GM19397 (cell line): ENCODE data around the gene TTC3.

Source experiments
- ATAC-seq: cut with Tn5 transposase; IDR thresholded peaks from one replicate; pipeline ENCODE4 v1.9.1; 2021; ENCODE audit warnings: mild to moderate bottlenecking, moderate library complexity; ENCODE audit not compliant: unreplicated experiment

The TTC3 gene

DNA sequence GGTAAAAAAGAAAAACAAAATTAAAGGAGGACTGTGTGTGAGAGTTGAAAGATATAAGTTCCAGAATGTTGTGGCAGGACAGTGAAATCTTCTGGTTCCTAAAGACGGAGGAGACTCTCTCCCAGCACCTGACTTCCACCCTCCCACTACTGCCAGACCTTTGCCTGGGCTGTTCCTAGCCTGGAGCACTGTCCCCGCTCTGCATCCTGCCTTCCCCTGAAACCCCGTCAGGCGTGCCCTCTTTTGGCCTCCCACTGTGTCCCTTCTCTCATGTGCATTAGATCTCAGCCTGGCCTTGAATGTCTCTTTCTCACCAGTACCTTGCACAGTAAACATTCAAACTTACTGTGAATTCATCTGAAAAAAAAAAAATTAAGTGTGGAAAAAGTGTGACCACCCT, 120.0 kb downstream of the TTC3 start:
- no peak for ATAC-seq

DNA sequence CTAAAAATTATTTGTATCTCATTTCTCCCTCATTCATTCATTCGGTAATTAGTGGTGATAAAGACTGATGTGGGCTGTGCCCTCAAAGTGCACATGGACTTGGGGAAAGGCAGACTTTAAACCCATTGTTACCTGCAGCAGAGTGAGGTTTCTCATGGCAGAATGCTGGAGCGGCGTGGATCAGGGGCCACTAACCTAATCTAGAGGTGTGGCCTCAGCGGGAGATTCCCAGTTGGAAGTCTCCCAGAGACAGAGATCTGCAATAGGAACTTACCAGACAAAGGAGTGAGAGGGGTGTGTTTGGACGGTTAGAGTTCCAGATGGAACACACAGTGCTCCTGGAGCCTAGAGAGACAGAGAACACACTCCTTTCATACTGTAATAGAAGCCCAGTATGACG, 120.6 kb downstream of the TTC3 start:
- ATAC-seq, result no peak

DNA sequence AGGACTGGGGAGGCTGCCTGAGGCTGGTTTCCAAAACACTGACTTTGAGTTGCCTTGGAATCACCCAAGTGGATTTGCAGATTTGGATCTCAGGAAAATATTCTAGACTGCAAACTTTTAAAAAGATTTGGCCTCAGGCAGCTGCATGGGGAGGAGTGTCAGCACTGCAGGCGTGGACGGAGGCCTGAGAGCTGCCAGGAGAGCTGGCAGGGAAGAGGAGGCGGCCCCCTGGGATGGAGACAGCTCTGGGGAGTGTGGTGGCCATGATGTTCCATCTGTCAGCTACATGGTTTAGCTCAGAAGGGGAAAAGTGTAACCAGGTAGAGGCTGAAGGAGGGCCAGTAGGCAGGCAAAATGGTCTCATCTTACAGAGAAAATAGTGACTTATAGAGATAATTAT, 122.0 kb downstream of the TTC3 start:
- ATAC-seq, result no peak

DNA sequence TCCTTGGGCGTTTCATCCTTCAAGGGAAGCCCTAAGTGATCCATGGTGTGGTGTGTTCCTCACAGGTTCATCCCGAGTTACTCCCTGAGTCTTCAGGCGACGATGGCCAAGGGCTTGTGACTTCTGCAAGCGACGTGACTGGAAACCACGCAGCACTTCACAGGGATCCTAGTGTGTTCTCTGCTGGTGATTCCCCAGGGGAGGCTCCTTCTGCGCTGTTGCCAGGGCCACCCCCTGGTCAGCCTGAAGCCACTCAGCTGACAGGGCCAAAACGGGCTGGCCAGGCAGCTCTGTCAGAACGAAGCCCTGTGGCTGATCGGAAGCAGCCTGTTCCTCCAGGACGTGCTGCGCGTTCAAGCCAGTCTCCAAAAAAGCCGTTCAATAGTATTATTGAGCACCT, 122.6 kb downstream of the TTC3 start:
- ATAC-seq, result no peak

DNA sequence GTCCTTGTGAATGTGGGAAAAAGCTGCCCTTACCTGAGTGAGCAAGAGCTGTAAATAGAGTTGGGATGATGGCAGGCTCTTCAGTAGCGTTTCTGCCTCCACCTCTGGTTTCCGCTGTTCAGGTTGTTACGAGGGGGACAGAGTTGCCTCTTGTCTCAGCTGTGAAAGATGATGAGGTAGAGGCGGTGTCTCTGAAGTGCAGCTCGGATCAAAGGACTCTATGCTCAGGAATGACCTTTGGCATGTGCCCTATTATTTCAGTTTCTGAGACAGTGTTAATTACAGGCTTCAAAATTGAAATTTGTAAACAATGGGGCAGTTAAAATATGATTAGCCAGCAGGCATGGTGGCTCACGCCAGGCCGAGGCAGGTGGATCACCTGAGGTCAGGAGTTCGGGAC, 123.8 kb downstream of the TTC3 start:
- no peak for ATAC-seq

DNA sequence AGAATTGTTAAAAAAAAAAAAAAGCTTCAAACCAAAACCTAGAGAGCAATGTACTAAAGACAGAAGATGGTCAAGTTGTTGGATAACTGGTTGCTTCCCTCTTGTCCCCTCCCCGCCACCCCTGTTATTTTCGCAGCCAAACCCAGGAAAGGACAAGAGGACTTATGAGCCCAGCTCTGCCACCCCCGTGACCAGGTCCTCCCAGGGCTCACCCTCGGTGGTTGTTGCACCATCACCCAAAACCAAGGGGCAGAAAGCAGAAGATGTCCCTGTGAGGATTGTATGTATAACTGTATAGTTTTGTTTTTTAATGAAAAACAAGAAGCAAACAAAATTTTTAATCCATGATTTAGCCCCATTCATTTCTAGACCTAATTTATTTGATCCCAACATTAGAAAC, 124.7 kb downstream of the TTC3 start:
- ATAC-seq, result no peak

DNA sequence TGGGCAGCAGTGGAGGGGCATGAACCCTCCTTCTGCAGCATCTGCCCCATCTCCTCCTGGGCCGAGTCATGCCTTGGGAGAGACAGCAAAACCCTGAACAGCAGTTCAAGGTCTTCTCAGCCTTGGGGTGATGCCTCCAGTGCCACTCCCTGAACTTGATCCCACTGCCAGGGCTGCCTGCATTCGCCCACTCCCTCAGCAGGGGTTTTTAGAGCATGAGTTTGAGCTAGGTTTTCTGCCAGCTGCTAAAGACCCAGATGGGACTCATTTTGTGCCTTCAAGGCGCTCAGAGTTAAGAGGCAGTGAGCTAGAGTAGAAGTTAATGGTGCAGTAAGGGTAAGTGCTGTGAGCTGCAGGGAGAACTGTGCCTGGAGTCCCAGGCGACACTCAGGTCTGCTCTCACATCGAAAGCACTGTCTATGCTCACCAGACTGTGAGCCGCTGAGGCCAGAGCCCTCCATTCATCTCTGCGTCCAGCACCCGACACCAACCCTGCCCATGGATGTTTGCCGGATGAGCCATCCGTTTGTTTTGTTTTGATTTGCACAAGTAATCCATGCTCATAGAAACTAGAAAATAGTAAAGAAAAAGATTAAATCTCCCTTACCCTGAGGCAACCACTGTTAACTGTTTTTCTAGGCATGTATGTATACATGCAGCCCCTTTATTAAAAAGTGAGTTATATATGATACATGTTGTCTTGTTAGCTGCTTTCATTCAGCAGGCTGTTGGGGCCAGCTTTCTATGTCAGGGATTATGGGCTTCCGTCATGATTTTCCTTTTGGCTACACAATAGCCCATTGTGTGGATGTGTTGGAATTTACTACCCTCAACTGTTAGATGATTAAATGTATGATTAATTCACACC, 126.2 kb downstream of the TTC3 start:
- no peak for ATAC-seq

DNA sequence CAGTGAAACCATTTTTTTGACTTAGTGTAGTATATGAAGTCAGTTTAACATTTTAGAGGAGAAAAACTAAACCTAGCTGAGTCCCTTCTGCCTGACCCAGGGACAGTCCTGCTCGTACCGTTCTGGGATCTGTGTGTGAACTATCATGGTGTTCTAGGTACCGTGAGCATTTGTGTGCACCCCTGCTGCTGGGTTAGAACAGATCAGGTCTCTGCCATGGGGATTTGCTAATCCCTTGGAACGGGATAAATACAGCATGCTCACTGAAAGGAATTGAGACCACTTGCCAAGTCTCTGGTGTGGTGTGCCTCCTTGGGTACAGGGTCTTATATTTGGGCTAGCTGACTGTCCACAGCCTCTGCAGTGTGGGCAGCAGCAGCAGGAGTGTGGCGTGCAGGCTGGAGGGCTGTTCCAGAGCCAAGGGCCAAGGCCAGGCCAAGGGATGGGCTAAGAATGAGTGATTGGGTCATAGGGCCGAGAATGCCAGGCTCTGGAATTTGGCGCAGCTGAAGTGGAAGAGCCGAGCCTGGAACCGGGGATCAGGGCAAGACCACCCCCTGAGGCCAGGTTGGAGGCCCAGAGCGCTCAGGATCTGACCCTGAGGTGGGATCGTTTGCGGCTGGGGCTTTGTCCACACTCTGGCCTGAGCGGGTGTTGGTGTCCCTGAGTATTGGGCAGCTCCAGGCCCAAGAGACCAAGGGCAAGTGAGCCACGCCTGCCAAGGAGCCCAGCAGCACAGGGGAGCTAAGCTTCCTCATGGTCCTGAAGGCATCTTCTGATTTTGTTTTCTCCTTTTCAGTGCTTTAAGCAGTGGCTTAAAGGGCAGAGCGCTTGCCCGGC, 127.8 kb downstream of the TTC3 start:
- ATAC-seq, result no peak

DNA sequence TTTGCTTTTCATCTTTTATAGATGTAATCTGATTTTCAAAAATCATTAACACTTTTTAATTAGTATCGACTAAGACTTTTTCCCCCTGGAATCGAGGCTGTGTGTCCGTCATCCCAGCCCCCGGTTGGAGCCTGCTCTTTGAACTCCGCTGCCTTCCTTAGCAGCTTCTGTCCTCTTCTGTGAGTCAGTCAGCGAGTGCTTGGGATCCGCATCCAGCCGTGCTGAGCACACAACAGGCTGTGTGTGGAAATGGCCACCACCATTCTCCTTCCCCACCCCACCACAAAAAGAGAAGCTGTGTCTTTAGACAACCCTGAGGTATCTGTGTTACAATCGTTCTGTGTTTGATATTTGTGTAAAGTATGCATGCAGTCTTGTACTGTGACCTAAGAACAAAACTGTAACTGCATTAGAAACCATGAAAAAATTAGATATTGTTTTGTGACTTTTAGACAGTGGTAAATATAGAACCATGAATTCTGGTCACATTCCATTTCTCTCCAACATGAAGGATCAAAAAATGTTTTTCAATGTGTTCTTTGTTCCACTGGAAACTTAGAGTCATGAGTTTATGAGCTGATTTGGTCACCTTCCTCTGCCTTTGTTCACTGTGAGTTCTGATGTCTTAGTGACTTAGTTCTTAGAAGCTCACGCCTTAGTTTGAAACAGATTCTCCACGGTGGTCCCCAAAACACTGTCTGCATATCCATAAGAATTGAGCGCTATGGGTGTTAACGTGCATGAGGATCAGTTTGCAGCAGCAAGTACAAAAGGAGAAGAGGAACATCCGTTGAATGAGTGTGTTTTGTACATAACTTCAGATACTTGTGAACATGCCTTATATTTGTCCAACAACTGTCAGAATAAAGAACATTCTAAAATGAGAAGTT, 129.4 kb downstream of the TTC3 start:
- no peak for ATAC-seq

DNA sequence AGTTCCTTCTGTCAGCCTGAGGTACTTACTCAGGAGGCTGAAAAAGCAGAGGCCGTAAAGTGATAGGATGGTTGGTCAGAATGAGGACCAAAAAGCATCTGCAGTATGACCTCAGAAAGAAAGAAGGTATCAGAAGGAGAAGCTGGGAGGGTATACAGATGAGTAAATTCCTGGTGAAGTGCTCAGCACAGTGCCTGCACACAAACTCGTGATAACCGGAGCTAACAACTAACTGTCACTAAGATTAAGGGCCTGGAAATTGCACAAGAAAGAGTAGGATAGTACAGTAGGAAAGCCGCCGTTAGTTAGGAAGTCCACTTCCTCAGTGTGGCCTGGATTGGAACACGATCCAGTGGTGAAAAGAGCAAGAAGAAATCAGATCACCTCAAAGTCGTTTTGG, 131.5 kb downstream of the TTC3 start:
- no peak for ATAC-seq

DNA sequence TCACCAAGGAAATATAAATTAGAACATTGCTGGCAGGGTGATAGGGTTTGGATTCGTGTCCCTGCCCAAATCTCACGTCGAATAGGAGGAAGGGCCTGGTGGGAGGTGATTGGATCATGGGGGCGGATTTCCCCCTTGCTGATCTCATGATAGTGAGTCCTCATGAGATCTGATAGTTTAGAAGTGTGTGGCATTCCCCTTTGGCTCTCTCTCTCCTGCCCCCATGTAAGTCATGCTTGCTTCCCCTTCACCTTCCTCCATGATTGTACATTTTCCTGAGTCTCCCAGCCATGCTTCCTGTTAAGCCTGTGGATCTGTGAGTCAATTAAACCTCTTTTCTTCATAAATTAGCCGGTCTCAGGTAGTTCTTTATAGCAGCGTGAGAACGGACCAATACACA, 133.4 kb downstream of the TTC3 start:
- no peak for ATAC-seq

DNA sequence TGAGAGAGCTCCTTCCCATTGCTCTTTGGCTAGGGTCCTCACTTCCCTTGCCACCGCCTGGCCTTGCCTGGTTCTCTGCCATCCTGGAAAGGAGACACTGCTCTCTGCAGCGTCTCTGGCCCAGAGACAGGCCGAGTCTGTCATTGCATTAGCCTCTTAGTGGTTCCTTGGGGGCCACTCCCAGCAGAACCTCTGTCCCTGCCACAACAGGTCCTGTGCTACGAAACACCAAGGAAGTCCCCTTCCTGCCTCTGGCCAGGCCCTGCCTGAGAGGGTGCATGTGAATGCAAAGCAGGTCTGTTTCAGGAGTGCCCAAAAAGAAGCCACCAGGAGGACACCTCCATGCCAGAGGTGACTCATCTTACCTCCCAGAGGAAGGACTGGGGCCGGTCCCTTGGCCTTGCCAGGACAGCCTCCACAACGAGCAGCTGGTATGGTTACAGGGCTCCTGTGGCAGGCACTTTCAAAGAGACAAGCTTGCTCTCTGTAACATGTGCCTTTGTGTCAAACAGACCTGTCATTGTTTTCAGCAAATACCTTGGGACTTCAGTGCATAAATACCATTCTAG, 134.5 kb downstream of the TTC3 start:
- ATAC-seq, result peak; percentile 46

DNA sequence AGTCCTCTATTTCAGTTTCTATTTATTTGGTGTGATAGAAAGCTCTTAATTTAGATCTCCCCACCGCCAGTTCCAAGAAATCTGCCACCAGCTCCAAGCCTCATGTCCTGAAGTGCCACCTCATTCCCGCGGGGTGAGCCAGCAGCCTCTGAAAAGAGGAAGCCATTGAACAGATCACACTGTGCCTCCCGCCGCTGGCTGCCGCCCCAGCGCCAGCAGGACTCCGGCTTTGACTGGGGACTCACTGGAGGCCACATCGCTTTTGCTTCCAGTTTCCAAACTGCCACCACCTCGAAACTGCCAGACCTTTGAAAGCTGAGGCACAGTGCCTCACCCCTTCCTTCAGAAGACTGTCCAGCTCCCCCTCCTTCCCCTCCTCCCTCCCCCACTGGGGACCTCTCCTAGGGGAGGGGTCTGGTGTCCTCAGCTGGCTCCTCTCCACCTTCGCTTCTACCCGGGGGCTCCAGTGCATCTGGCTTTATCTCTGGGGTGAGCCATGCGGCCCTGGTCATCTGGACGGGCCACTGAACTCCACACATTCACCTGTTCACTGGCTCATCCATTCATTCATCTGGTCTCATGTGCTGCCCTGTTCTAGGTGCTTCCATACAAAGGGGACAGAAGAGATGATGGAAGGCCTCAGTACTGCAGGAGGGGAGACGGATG, 135.1 kb downstream of the TTC3 start:
- ATAC-seq, result peak; percentile 48

DNA sequence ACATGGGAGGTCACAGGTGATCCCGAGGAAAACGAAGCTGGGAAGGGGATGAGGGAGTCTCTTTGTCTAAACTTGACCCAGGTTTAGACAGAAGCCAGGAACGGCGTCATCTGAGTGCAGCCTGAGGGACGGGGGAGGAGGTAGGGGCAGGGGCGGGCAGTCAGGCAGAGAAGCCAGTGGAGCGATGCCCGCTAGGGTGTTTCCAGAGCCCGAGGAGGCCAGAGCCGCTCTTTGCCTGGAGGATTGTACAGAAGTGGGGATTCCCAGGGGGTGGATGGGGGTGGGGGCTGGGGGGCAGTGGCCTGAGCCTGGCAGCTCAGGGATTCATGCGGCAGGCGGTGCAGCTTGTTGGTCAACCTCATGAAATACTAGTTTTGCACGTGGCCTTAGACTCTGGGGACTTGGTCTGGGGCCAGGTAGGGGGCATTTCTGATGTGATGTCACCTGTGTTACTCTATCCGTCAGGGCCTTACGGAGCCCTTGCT, 135.7 kb downstream of the TTC3 start:
- peak; percentile 33 for ATAC-seq

DNA sequence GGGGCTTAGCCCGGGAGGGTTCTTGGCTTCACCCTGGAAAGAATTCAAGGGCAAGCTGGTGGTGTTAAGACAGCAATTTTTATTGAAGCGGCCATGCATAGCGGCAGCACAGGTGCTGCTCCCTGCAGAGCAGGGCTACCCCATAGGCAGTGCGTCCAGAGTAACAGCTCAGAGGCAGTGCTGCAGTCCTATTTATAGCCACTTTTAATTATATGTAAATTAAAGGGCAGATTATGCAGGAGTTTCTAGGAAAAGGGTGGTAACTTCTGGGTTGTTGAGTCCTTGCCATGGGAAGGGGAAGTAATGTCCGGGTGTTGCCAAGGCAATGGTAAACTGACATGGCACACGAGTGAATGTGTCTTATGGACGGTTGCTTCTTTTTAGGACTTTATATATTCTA, 137.1 kb downstream of the TTC3 start:
- no peak for ATAC-seq

DNA sequence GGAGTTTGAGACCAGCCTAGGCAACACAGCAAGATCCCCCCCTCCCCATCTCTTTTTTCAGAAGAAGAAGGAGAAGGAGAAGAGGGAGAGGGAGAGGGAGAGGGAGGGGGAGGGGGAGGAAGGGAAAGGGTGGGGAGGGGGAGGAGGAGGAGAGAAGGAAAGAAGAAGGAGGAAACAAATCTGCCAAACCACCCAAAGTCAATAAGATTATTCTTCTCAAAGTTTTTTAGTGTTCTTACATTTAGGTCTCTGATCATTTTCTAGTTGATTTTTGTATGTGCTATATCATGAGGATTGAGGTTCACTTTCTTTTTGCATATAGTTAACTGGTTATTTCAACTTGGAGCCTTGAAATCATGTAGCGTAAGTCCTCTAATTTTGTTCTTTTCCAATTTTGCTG, 137.7 kb downstream of the TTC3 start:
- ATAC-seq, result no peak

DNA sequence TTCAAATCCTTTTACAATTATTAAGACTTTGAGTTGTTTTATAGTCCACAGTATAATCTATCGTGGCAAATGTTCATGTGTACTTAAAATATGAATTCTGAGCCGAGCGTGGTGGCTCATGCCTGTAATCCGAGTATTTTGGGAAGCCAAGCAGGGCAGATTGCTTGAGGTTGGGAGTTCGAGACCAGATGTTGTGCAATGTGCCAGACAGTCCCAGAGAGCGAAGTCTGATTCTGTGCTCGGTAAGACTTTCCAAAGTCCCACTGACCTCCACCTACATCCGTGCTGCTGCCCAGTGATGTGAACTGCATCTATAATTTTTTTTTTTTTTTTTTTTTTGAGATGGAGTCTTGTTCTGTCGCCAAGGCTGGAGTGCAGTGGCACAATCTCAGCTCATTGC, 141.9 kb downstream of the TTC3 start:
- no peak for ATAC-seq

DNA sequence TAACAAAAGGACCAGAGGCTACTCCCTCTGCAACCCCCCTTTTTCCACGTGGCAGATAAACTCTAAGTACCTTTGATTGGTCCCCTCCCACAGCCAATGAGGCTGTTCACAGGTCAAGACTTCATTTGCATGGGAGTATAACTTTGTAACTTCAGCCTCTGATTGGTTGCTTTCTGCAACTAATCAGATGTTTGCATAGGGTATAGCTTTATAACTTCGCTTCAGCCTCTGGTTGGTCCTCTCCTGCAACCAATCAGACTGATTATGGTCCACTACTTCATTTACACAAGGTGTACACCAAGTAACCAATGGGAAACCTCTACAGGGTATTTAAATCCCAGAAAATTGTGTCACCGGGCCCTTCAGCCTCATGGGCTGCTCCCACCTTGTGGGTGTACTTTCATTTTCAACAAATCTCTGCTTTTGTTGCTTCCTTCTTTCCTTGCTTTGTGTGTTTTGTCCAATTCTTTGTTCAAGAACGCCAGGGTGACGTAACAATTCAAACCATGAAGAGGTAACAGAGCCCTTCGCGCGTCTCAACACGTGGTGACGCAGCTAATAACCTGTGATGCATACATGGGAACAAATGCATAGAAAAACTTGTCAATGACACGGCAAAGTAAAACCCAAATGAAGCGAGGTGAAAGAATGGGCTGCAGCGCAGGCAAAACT, 146.8 kb downstream of the TTC3 start:
- no peak for ATAC-seq

DNA sequence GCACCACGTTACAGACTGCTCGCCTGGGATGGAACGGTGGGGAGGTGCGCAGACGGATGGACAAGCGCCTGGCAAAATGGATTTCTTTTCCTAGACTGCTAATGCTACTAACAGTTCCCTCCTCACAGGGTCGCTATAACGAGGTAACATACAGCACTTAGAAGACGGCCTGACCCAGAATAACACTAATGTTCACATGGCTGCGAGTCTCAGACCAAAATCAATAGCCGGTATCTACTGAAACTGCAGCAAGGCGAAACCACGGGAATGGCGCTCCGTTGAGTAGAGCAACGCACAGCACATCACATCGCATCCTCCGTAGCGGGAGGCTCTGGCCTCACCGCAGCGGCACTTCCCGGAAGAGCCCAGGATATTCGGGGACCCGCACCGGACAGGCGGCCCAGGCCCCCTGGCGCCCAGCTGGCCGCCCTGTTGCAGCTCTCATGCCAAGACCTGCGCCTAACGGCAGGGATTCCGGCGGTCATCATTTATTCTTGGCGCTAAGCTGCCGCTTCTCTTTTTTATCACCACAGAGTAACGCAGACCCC, 147.5 kb downstream of the TTC3 start:
- ATAC-seq, result peak; percentile 42
